Sigmoid colon (tissue), 7 donors: ENCODE measurements around the gene DCHS2. TPM values are rescaled to one million over a fixed set of nuclear protein-coding genes. Genes with fewer than 3 reads are reported as not detected.

Source experiments
- DNase-seq: peaks from one replicate; pipeline ENCODE4 v3.0.0-alpha.2; 2019
- H3K27ac ChIP-seq, 4 donors: fragments of 200-600 bp; sonication (generic); one replicate each; pipeline ENCODE4 v1.5.1; 2016 to 2019; ENCODE audit warnings: mild to moderate bottlenecking in 1 of 4
- H3K27me3 ChIP-seq, 3 donors: fragments of 200-600 bp; sonication (generic); one replicate each; pipeline ENCODE4 v1.5.1; 2019; ENCODE audit warnings: mild to moderate bottlenecking in 1 of 3
- H3K36me3 ChIP-seq, 4 donors: fragments of 200-600 bp; sonication (generic); one replicate each; pipeline ENCODE4 v1.5.1; 2016 to 2019
- H3K4me1 ChIP-seq, 4 donors: fragments of 200-600 bp; sonication (generic); one replicate each; pipeline ENCODE4 v1.5.1; 2017 to 2019
- H3K4me3 ChIP-seq, 4 donors: fragments of 200-600 bp; sonication (generic); one replicate each; pipeline ENCODE4 v1.5.1; 2017 to 2019; ENCODE audit warnings: mild to moderate bottlenecking in 2 of 4, moderate library complexity in 1 of 4
- H3K9me3 ChIP-seq, 4 donors: fragments of 200-600 bp in 3 of 4; sonication (generic) in 3 of 4; one replicate each; pipeline versions ENCODE4 v1.5.1 to v1.6.1; 2013 to 2019
- CTCF ChIP-seq, 4 experiments: fragments of 450-650 bp in 3 of 4; fragments of 200-600 bp in 1 of 4; IDR thresholded peaks; one replicate each; pipeline ENCODE4 v1.5.1; 2016 to 2019; ENCODE audit warnings: antibody characterized with exemption in 4 of 4, mild to moderate bottlenecking in 3 of 4, moderate library complexity in 2 of 4
- EP300 ChIP-seq, 4 donors: sonication (generic); formaldehyde crosslinking; IDR thresholded peaks; one replicate each; pipeline ENCODE4 v1.6.1; 2017; ENCODE audit warnings: antibody characterized with exemption in 4 of 4
- POLR2A ChIP-seq, 2 donors: fragments of 450-650 bp; IDR thresholded peaks; one replicate each; pipeline ENCODE4 v1.6.1; 2016; ENCODE audit warnings: antibody characterized with exemption in 2 of 2, mild to moderate bottlenecking in 2 of 2, moderate library complexity in 2 of 2
- POLR2AphosphoS5 ChIP-seq, 4 donors: sonication (generic); formaldehyde crosslinking; IDR thresholded peaks; one replicate each; pipeline ENCODE4 v1.6.1; 2017; ENCODE audit warnings: antibody characterized with exemption in 4 of 4
- WGBS, 2 donors: extraction: QIAGEN DNeasy Blood & Tissue Kit; methylation state at CpG; one replicate each; pipeline ENCODE4 v1.1.7; 2013; 5-methylcytosine and 5-hydroxymethylcytosine counted together
- intact Hi-C: fragments of 100-400 bp; cut with DNase I; formaldehyde crosslinking; loops from one replicate; pipeline ENCODE4 v1.15.1; 2023
- polyA plus RNA-seq, 3 donors: library from polyadenylated mRNA; stranded (reverse); fragments of 200-250 nt; gene quantifications; one replicate each; pipeline ENCODE4 v1.2.3, GENCODE V29; 2013
- total RNA-seq, 4 donors: library from RNA; depleted of rRNA; stranded (reverse); fragments of >200 nt; gene quantifications; one replicate each; pipeline ENCODE4 v1.1.0, GENCODE V29; 2016
- donor health status: healthy with polysubstance abuse.
- donor health status: Bipolar disorder and iron deficiency.
- donor health status: healthy.

Gene DCHS2
- total and polyA plus RNA-seq, 7 donors = under 0.01 to 24.1 (median 13.6) TPM

GRCh38 chr4:154416190-154416547 lies 75.4 kb downstream of the DCHS2 start:
- 3 to 4% methylated on average over 10 of the region's 10 CpGs for WGBS, 2 donors

DNA sequence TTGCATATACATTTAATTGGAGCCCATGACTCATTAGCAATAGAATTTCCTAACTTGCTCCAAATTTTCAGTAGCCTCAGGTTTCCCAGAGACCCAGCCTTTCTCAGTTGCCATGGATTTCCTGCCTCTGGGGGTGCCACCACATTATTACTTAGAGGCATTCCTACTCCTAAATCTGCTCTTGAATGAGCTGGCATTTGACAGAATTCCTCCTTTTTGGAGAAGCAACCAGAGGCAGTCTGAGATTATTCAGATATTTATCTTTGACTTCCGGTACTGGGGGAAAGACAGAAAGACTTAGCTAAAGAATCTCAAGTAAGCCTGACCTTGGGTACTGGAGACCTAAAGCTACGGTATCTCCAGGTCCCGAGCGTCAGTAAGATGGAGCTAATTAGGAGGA lies 76.3 kb downstream of the DCHS2 start:
- Histone ChIP-seq H3K27me3 (no peaks in the 10 kb centered on the region), H3K27ac (peak overlapping the region in 3 of 4 donors; percentile 85 to 89 (median 87)), H3K9me3 (no peaks in the 10 kb centered on the region), H3K4me3 (no peak overlapping the region), H3K4me1 (peaks cover 0 to 34% (median 15%) of the 10 kb centered on the region in 4 donors), H3K36me3 (no peaks in the 10 kb centered on the region)
- TF ChIP-seq POLR2A (IDR thresholded peaks at IDR 0.05) = no peak
- no peak for TF ChIP-seq POLR2AphosphoS5 (IDR thresholded peaks at IDR 0.05)
- no peak for TF ChIP-seq EP300 (IDR thresholded peaks at IDR 0.05)
- no peak for TF ChIP-seq CTCF (IDR thresholded peaks at IDR 0.05)
- intact Hi-C loops = loop anchor here (5.0 kb wide), 1 partner anchor 48 kb away; no protein-coding TSS in a partner anchor
- DNase-seq = no peak
- 73 to 79% methylated on average over 4 of the region's 4 CpGs for WGBS, 2 donors

More at GRCh38 chr4:154416190-154416547, 75.4 kb downstream of the DCHS2 start:
- no peaks in the 10 kb centered on the region for H3K36me3 ChIP-seq
- intact Hi-C loops = loop anchor here (2.0 to 5.0 kb wide), 2 partner anchors 49 to 75 kb away; partner anchors contain the start of gene DCHS2
- H3K9me3 ChIP-seq = no peaks in the 10 kb centered on the region
- peak overlapping the region; percentile 25 to 56 (median 46) for H3K4me3 ChIP-seq
- H3K4me1 ChIP-seq = peaks cover 0 to 34% (median 15%) of the 10 kb centered on the region in 4 donors
- H3K27me3 ChIP-seq = no peaks in the 10 kb centered on the region
- TF ChIP-seq EP300 (IDR thresholded peaks at IDR 0.05) = no peak
- no peak for TF ChIP-seq POLR2A (IDR thresholded peaks at IDR 0.05)
- no peak for TF ChIP-seq POLR2AphosphoS5 (IDR thresholded peaks at IDR 0.05)
- TF ChIP-seq CTCF (IDR thresholded peaks at IDR 0.05) = no peak
- peak; percentile 77 for DNase-seq
- peak overlapping the region; percentile 73 to 89 (median 86) for H3K27ac ChIP-seq

DNA sequence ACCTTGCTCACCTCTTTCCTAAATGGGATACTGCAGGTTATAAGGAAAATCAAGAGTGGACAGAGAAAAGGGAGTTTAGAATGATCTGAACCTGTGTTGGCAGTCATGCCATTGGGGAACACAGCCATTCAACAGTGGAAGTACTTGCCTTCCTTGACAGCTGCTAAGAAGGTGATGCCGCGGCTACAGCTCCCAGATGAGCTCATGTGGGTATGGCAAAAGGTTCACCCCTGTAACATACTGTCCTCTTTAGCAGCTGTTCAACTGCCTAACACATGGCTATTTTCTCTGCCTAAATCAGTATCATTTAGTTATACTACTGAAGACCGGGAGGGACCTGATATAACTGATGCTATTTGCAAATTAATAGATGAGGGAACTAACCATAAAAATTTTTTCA lies 76.8 kb downstream of the DCHS2 start:
- H3K27me3 ChIP-seq = no peaks in the 10 kb centered on the region
- peaks cover 0 to 34% (median 15%) of the 10 kb centered on the region in 4 donors for H3K4me1 ChIP-seq
- intact Hi-C loops = loop anchor here (5.0 kb wide), 1 partner anchor 47 kb away; no protein-coding TSS in a partner anchor
- 93% methylated on average over 3 of the region's 3 CpGs for WGBS, 2 donors
- no peak for DNase-seq
- H3K4me3 ChIP-seq = no peak overlapping the region
- no peaks in the 10 kb centered on the region for H3K36me3 ChIP-seq
- H3K9me3 ChIP-seq = no peaks in the 10 kb centered on the region
- H3K27ac ChIP-seq = peak overlapping the region in 3 of 4 donors; percentile 45 to 87 (median 85)
- TF ChIP-seq POLR2AphosphoS5 (IDR thresholded peaks at IDR 0.05) (no peak), EP300 (IDR thresholded peaks at IDR 0.05) (no peak), CTCF (IDR thresholded peaks at IDR 0.05) (no peak)

GRCh38 chr4:154414371-154414770 lies 77.2 kb downstream of the DCHS2 start:
- intact Hi-C loops = no loop called here
- TF ChIP-seq EP300 (IDR thresholded peaks at IDR 0.05) = no peak
- no peak for TF ChIP-seq POLR2A (IDR thresholded peaks at IDR 0.05)
- TF ChIP-seq POLR2AphosphoS5 (IDR thresholded peaks at IDR 0.05) = peak in 1 of 4 donors; percentile 6
- no peak for DNase-seq
- 80 to 87% methylated on average over 2 of the region's 2 CpGs for WGBS, 2 donors
- Histone ChIP-seq H3K27ac (peak overlapping the region in 3 of 4 donors; percentile 45 to 87 (median 85)), H3K4me1 (peaks cover 0 to 34% (median 15%) of the 10 kb centered on the region in 4 donors), H3K4me3 (no peak overlapping the region), H3K9me3 (no peaks in the 10 kb centered on the region), H3K27me3 (no peaks in the 10 kb centered on the region), H3K36me3 (no peaks in the 10 kb centered on the region)

DNA sequence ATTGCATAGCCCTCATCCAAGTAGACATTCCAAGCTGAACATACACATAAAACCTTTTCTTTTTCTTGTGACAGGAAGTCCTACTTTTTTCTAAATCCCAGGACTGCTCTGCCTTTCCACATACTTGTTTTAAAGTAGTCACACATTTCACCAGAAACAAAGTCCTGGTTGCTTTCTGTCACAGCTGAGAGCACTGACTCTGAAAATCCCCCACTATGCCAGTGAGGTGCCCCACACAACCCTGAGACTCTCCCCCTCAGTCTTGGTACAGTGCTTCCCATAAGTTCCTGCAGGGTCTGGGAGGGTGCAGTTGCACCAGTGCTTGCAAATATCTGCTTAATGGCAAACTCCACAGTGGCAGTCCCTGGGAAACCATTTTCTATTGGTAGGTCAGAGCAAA lies 84.2 kb downstream of the DCHS2 start:
- TF ChIP-seq POLR2A (IDR thresholded peaks at IDR 0.05) = no peak
- no peak for DNase-seq
- H3K27ac ChIP-seq = no peak overlapping the region
- H3K36me3 ChIP-seq = no peaks in the 10 kb centered on the region
- no peaks in the 10 kb centered on the region for H3K4me1 ChIP-seq
- no peaks in the 10 kb centered on the region for H3K9me3 ChIP-seq
- H3K4me3 ChIP-seq = no peak overlapping the region
- intact Hi-C loops = no loop called here
- no peaks in the 10 kb centered on the region for H3K27me3 ChIP-seq
